HFFc6 (cell line): ENCODE data around the gene AMMECR1L. TPM values are rescaled to one million over a fixed set of nuclear protein-coding genes. Genes with fewer than 3 reads are reported as not detected.

ENCODE experiments used
- DNase-seq: peaks from one replicate; pipeline ENCODE4 v3.0.0-alpha.2; 2018
- H3K27ac Mint-ChIP-seq: 2 replicates; pipeline ENCODE4 v1.8.0; 2020; ENCODE audit warnings: mild to moderate bottlenecking, mixed read lengths
- H3K27me3 Mint-ChIP-seq: 2 replicates; pipeline ENCODE4 v1.8.0; 2021; ENCODE audit warnings: mild to moderate bottlenecking, moderate library complexity, mixed read lengths; ENCODE audit not compliant: insufficient read depth
- H3K36me3 Mint-ChIP-seq: 2 replicates; pipeline ENCODE4 v1.8.0; 2021; ENCODE audit warnings: low read depth, mixed read lengths
- H3K4me1 Mint-ChIP-seq: 2 replicates; pipeline ENCODE4 v1.8.0; 2020; ENCODE audit warnings: low read depth, mixed read lengths
- H3K4me3 Mint-ChIP-seq: 2 replicates; pipeline ENCODE4 v1.8.0; 2020; ENCODE audit warnings: mild to moderate bottlenecking, moderate library complexity, mixed read lengths
- H3K9me3 Mint-ChIP-seq: 2 replicates; pipeline ENCODE4 v1.8.0; 2020; ENCODE audit warnings: mild to moderate bottlenecking, mixed read lengths
- CTCF ChIP-seq: fragments of 200-600 bp; sonication (generic); IDR thresholded peaks from 2 replicates; pipeline ENCODE4 v1.5.0; 2021; ENCODE audit warnings: antibody characterized with exemption, mild to moderate bottlenecking
- total RNA-seq, 6 experiments: library from RNA; stranded (reverse); fragmentation: NEBNext Ultra II Directional; extraction: Animal tissue kit (Norgen Biotek cat#: 25700); gene quantifications; 2 replicates in 1 of 6; 3 replicates in 5 of 6; pipeline ENCODE4 v1.2.3, GENCODE V29; 2021

AMMECR1L gene
- total RNA-seq, 6 experiments from 2014 or later = 13.9 to 18.2 (median 14.8) TPM

- Mint-ChIP-seq H3K36me3 (no peaks in the 10 kb centered on the region), H3K4me1 (no peaks in the 10 kb centered on the region; the same call in 1 of the 2 replicates), H3K4me3 (no peak overlapping the region), H3K27me3 (peaks cover 24% of the 10 kb centered on the region), H3K27ac (no peak overlapping the region), H3K9me3 (no peaks in the 10 kb centered on the region)
- no peak for DNase-seq
- no peak for TF ChIP-seq CTCF
These were observed 20.6 kb upstream of the AMMECR1L start for GRCh38 chr2:127906206-127906926.

DNA sequence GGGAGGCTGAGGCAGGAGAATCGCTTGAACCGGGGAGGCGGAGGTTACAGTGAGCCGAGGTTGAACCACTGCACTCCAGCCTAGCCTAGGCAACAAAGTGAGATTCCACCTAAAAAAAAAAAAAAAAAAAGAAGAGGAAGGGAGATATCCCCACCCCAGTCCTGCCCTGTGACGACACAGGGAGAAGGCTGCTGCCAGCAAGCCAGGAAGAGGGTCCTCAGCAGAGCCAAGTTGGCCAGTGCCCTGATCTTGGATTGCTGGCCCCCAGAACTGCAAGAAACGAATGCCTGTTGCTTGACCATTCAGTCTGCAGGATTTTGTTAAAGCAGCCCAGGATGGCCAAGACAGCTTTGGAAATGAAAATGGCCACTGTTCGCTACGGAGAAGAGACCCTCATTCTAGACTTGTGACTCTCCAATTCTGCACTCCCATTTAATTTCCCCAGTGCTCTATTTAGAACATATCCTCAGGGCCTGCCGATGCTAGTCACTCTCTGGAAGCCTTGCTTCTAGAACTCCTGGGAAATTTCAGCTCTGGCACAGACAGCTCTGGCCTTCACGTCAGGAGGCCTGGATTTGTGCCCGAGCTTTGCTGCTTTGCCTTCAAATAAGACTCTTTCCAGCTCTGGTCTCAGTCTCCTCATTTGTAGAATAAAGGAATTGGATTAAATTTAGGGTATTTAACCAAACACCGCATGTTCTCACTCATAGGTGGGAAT, 15.7 kb upstream of the AMMECR1L start:
- no peaks in the 10 kb centered on the region for H3K36me3 Mint-ChIP-seq

GRCh38 chr2:127897531-127898211, 11.9 kb upstream of the AMMECR1L start:
- no peak for DNase-seq
- Mint-ChIP-seq H3K4me3 (no peak overlapping the region), H3K4me1 (no peaks in the 10 kb centered on the region), H3K27me3 (peaks cover 4% of the 10 kb centered on the region), H3K36me3 (no peaks in the 10 kb centered on the region), H3K27ac (no peak overlapping the region), H3K9me3 (no peaks in the 10 kb centered on the region)
- TF ChIP-seq CTCF = no peak

More for the DNA sequence above, 15.7 kb upstream of the AMMECR1L start:
- DNase-seq = peak; percentile 10
- Mint-ChIP-seq H3K9me3 (no peaks in the 10 kb centered on the region), H3K27ac (no peak overlapping the region), H3K27me3 (peaks cover 14% of the 10 kb centered on the region), H3K4me3 (no peak overlapping the region), H3K4me1 (no peaks in the 10 kb centered on the region; the same call in 1 of the 2 replicates)
- TF ChIP-seq CTCF = no peak

DNA sequence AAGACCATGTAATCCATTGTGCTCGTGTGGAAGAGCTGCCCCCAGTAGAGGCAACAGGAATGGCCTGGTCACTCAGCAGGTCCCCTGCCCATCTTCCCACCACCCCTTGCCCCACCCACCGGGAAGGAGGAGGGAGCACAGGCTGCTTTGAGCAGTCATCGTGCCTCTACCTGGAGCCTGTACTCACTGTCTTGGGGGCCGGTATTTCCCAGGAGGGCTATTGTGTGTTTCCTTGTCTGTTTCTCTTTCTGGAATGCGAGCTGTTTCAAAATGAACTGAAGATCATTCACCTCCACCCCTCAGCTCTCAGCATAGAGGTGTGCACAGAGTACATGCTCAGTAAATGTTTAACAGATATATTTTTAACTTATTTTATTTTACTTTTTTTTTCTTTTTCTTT, 7.7 kb upstream of the AMMECR1L start:
- H3K9me3 Mint-ChIP-seq = no peaks in the 10 kb centered on the region

More for the DNA sequence above, 7.7 kb upstream of the AMMECR1L start:
- Mint-ChIP-seq H3K27me3 (peaks cover 2% of the 10 kb centered on the region; the same call in 1 of the 2 replicates), H3K4me3 (no peak overlapping the region), H3K4me1 (no peaks in the 10 kb centered on the region), H3K27ac (no peak overlapping the region), H3K36me3 (no peaks in the 10 kb centered on the region)
- no peak for TF ChIP-seq CTCF
- no peak for DNase-seq
